Neural progenitor cell (in vitro differentiated cells): ENCODE measurements around the gene TSPOAP1.

Experiments
- CTCF ChIP-seq: fragments of 200-600 bp; sonication (generic); IDR thresholded peaks from 2 replicates; pipeline ENCODE4 v1.5.1; 2017; ENCODE audit warnings: antibody characterized with exemption, mild to moderate bottlenecking
- EZH2 ChIP-seq: fragments of 200-600 bp; sonication (generic); IDR thresholded peaks from 2 replicates; pipeline ENCODE4 v1.6.1; 2017; ENCODE audit warnings: antibody characterized with exemption, mild to moderate bottlenecking, moderate library complexity
- EZH2phosphoT487 ChIP-seq: fragments of 200-600 bp; sonication (generic); IDR thresholded peaks from 2 replicates; pipeline ENCODE4 v1.6.1; 2017; ENCODE audit warnings: antibody characterized with exemption

GRCh38 chr17:58363457-58364185 lies 35.0 kb upstream of the TSPOAP1 start:
- TF ChIP-seq CTCF (no peak), EZH2 (no peak), EZH2phosphoT487 (no peak)
